PC-3 (cell line): ENCODE data around the gene FPR3. TPM values are rescaled to one million over a fixed set of nuclear protein-coding genes. Genes with fewer than 3 reads are reported as not detected.

Source experiments
- ATAC-seq: fragments of 200-7000 bp; cut with Tn5 transposase; 2 replicates; pipeline ENCODE4 v1.9.1; 2020; ENCODE audit warnings: mild to moderate bottlenecking, moderate library complexity
- BruUV-seq: library from RNA; stranded (reverse); fragments of 400-500 nt; replicated peaks from 2 replicates; lab custom pipeline; 2021; lab: Mats Ljungman, UMichigan
- CTCF ChIA-PET: fragments of 300-600 bp; sonication (Branson Sonifier 250); formaldehyde crosslinking; loops from one replicate; lab custom pipeline; 2022; ENCODE audit warnings: antibody characterized with exemption; lab: Charles Lee
- POLR2A ChIA-PET: fragments of 300-600 bp; sonication (Branson Sonifier 250); formaldehyde crosslinking; loops from one replicate; lab custom pipeline; 2022; ENCODE audit warnings: antibody characterized with exemption; ENCODE audit not compliant: unreplicated experiment; lab: Charles Lee
- DNase-seq: peaks from one replicate; pipeline ENCODE4 v3.0.0-alpha.2; 2015
- H2AFZ ChIP-seq: fragments of 300-600 bp; sonication (generic); 2 replicates; pipeline ENCODE4 v1.6.0; 2016; ENCODE audit warnings: antibody characterized with exemption, low read length
- H3F3A ChIP-seq: fragments of 300-600 bp; sonication (generic); one replicate; pipeline ENCODE4 v1.6.0; 2017; ENCODE audit warnings: antibody characterized with exemption, low read length, control low read depth, mild to moderate bottlenecking; ENCODE audit not compliant: unreplicated experiment
- H3K27ac ChIP-seq: fragments of 300-600 bp; sonication (generic); 2 replicates; pipeline ENCODE4 v1.5.1; 2016; ENCODE audit warnings: mild to moderate bottlenecking, low read length
- H3K27me3 ChIP-seq: fragments of 300-600 bp; sonication (generic); 2 replicates; pipeline ENCODE4 v1.6.1; 2016; ENCODE audit warnings: low read length, mixed read lengths
- H3K36me3 ChIP-seq: fragments of 300-600 bp; sonication (generic); 2 replicates; pipeline ENCODE4 v1.6.1; 2016; ENCODE audit warnings: low read depth, mixed run types, low read length, mixed read lengths
- H3K4me1 ChIP-seq: fragments of 300-600 bp; sonication (generic); 2 replicates; pipeline ENCODE4 v1.5.1; 2016; ENCODE audit warnings: low read length; ENCODE audit not compliant: insufficient read depth
- H3K4me2 ChIP-seq: fragments of 300-600 bp; sonication (generic); 2 replicates; pipeline ENCODE4 v1.6.0; 2016; ENCODE audit warnings: low read length
- H3K4me3 ChIP-seq: fragments of 300-600 bp; sonication (generic); 2 replicates; pipeline ENCODE4 v1.5.1; 2016; ENCODE audit warnings: mild to moderate bottlenecking, low read length, mixed read lengths
- H3K79me2 ChIP-seq: fragments of 300-600 bp; sonication (generic); 2 replicates; pipeline ENCODE4 v1.6.1; 2017; ENCODE audit warnings: low read length, mixed read lengths
- H3K9ac ChIP-seq: fragments of 300-600 bp; sonication (generic); 2 replicates; pipeline ENCODE4 v1.6.0; 2016; ENCODE audit warnings: mild to moderate bottlenecking, low read length
- H3K9me2 ChIP-seq: fragments of 300-600 bp; sonication (generic); replicated peaks from 2 replicates; pipeline ENCODE4 v1.6.1; 2016; ENCODE audit warnings: mixed run types, low read length, mixed read lengths
- H3K9me3 ChIP-seq: fragments of 300-600 bp; sonication (generic); 2 replicates; pipeline ENCODE4 v1.6.1; 2016; ENCODE audit warnings: low read length, mixed read lengths
- H4K20me1 ChIP-seq: fragments of 300-600 bp; sonication (generic); 2 replicates; pipeline ENCODE4 v1.6.1; 2016; ENCODE audit warnings: low read length, mixed read lengths
- EZH2 ChIP-seq: fragments of 300-600 bp; sonication (generic); IDR thresholded peaks from one replicate; pipeline ENCODE4 v1.6.1; 2017; ENCODE audit warnings: antibody characterized with exemption, mild to moderate bottlenecking, low read length; ENCODE audit not compliant: unreplicated experiment
- EZH2phosphoT487 ChIP-seq: fragments of 300-600 bp; sonication (generic); IDR thresholded peaks from 2 replicates; pipeline ENCODE4 v1.6.1; 2018; ENCODE audit warnings: mild to moderate bottlenecking, antibody characterized with exemption, low read length, borderline replicate concordance
- intact Hi-C: fragments of 100-400 bp; cut with micrococcal nuclease; formaldehyde crosslinking; loops from 2 replicates; pipeline ENCODE4 v1.9.0; 2023
- total RNA-seq: library from RNA; depleted of rRNA; stranded (reverse); fragments of >200 nt; gene quantifications from 2 replicates; pipeline ENCODE4 v1.2.3, GENCODE V29; 2014
- TF ChIP-seq, protein P1 (sequence below): fragments of 300-600 bp; sonication (generic); conservative IDR thresholded peaks from 2 replicates; pipeline ENCODE4 v1.5.1; 2017; ENCODE audit warnings: antibody characterized with exemption, low read depth, mild to moderate bottlenecking, low read length

Gene FPR3
- total RNA-seq, 1 experiment from 2014 or later = 0.26 TPM

DNA sequence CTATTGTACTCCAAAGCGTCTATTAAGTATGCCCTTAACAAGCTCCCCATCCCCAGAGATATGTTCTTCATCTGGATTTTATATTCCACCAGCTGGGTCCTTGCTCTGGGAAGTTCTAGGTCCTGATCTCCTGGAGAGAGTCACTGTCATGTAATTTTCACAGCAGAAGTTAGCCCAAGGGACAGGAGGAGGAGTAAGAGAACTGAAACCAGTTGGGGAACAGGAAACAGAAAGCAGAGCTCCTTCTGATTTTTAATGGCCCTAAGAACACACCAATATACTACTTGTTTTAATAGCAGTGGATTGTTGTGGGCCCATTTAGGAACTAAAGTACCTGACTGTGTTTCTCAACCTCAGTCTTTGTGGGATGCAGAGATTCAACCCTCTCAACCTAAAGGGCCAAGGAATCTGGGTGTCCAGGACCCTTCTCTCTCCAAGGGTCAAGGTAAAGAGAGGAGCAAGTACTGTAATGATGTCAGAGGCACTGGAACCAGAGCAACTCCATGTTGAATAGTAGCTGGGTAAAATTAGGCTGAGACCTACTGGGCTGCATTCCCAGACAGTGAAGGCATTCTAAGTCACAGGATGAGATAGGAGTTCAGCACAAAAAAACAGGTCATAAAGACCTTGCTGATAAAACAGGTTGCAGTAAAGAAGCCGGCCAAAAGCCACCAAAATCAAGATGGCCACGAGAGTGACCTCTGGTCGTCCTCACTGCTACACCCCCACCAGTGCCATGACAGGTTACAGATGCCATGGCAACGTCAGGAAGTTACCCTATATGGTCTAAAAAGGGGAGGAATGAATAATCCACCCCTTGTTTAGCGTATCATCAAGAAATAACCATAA is 8.1 kb upstream of the FPR3 start:
- H3F3A ChIP-seq = no peaks in the 10 kb centered on the region
- H3K27me3 ChIP-seq = no peaks in the 10 kb centered on the region
- TF ChIP-seq, protein P1, sequence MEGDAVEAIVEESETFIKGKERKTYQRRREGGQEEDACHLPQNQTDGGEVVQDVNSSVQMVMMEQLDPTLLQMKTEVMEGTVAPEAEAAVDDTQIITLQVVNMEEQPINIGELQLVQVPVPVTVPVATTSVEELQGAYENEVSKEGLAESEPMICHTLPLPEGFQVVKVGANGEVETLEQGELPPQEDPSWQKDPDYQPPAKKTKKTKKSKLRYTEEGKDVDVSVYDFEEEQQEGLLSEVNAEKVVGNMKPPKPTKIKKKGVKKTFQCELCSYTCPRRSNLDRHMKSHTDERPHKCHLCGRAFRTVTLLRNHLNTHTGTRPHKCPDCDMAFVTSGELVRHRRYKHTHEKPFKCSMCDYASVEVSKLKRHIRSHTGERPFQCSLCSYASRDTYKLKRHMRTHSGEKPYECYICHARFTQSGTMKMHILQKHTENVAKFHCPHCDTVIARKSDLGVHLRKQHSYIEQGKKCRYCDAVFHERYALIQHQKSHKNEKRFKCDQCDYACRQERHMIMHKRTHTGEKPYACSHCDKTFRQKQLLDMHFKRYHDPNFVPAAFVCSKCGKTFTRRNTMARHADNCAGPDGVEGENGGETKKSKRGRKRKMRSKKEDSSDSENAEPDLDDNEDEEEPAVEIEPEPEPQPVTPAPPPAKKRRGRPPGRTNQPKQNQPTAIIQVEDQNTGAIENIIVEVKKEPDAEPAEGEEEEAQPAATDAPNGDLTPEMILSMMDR = no peak
- TF ChIP-seq EZH2 (no peak), EZH2phosphoT487 (no peak)
- no peaks in the 10 kb centered on the region for H3K36me3 ChIP-seq
- H3K9me3 ChIP-seq = no peaks in the 10 kb centered on the region
- no peaks in the 10 kb centered on the region for H4K20me1 ChIP-seq
- BruUV-seq = no TSS peak
- ChIA-PET POLR2A (no interaction called here), CTCF (no interaction called here)
- intact Hi-C loops = no loop called here
- H2AFZ ChIP-seq = no peak overlapping the region
- H3K4me2 ChIP-seq = no peak overlapping the region
- DNase-seq (no peak), ATAC-seq (no peak)
- H3K4me3 ChIP-seq = no peak overlapping the region
- H3K9ac ChIP-seq = no peak overlapping the region
- peaks cover 37% of the 10 kb centered on the region for H3K4me1 ChIP-seq
- H3K9me2 ChIP-seq = no peaks in the 10 kb centered on the region
- H3K27ac ChIP-seq = no peak overlapping the region
- H3K79me2 ChIP-seq = no peaks in the 10 kb centered on the region

GRCh38 chr19:51788029-51788428 is 6.9 kb upstream of the FPR3 start:
- H3K4me1 ChIP-seq = peaks cover 37% of the 10 kb centered on the region
- no TSS peak for BruUV-seq

More at GRCh38 chr19:51788029-51788428, 6.9 kb upstream of the FPR3 start:
- Histone ChIP-seq H3K9me3 (no peaks in the 10 kb centered on the region), H4K20me1 (no peaks in the 10 kb centered on the region), H3K27me3 (no peaks in the 10 kb centered on the region), H3F3A (no peaks in the 10 kb centered on the region), H3K9me2 (no peaks in the 10 kb centered on the region), H3K4me3 (no peak overlapping the region), H3K4me2 (no peak overlapping the region), H3K27ac (no peak overlapping the region), H3K9ac (no peak overlapping the region), H2AFZ (no peak overlapping the region), H3K79me2 (no peaks in the 10 kb centered on the region), H3K36me3 (no peaks in the 10 kb centered on the region)
- intact Hi-C loops = no loop called here
- ATAC-seq = no peak
- TF ChIP-seq, protein P1 = no peak
- no peak for TF ChIP-seq EZH2
- no peak for DNase-seq
- ChIA-PET CTCF (no interaction called here), POLR2A (no interaction called here)
